Fibroblast of mammary gland (primary cell): ENCODE results near the gene PIEZO1.
A peak's percentile ranks its signal among the peaks of the same experiment; 100 is the strongest.

Experiments used
- DNase-seq: peaks from one replicate; pipeline ENCODE4 v3.0.0-alpha.2; 2010; ENCODE audit warnings: low read depth
- H3K4me3 ChIP-seq: 2 replicates; pipeline ENCODE4 v1.5.1; 2011; ENCODE audit warnings: low read depth, mild to moderate bottlenecking, low read length, moderate library complexity; ENCODE audit not compliant: control insufficient read depth
- CTCF ChIP-seq: conservative IDR thresholded peaks from 2 replicates; pipeline ENCODE4 v1.5.1; 2011; ENCODE audit warnings: low read depth, low read length, inconsistent platforms; ENCODE audit not compliant: control insufficient read depth, insufficient read depth

Gene PIEZO1

GRCh38 chr16:88787579-88788314, 2.7 kb upstream of the PIEZO1 start:
- no peak overlapping the region for H3K4me3 ChIP-seq
- no peak for DNase-seq
- TF ChIP-seq CTCF, result no peak

DNA sequence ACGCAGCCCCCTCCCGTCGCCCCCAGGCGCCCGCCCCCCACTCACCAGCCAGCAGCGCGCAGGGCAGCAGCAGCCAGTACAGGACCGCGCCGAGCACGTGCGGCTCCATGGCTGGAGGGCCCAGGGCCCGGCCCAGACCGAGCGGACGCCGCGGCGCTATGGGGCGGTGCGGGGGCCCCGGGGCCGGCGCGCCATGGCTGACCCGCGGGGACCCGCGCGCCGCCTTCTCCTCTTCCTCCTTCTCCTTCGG, 239 bp downstream of the PIEZO1 start:
- no peak for TF ChIP-seq CTCF
- DNase-seq, result no peak
- peak overlapping the region; percentile 70 for H3K4me3 ChIP-seq

GRCh38 chr16:88784074-88784855, 755 bp downstream of the PIEZO1 start:
- DNase-seq, result peak; percentile 72
- peak; percentile 49 for TF ChIP-seq CTCF
- H3K4me3 ChIP-seq, result peak overlapping the region; percentile 70

GRCh38 chr16:88783391-88784073, 1.5 kb downstream of the PIEZO1 start:
- no peak for TF ChIP-seq CTCF
- no peak for DNase-seq
- peak overlapping the region; percentile 70 for H3K4me3 ChIP-seq

DNA sequence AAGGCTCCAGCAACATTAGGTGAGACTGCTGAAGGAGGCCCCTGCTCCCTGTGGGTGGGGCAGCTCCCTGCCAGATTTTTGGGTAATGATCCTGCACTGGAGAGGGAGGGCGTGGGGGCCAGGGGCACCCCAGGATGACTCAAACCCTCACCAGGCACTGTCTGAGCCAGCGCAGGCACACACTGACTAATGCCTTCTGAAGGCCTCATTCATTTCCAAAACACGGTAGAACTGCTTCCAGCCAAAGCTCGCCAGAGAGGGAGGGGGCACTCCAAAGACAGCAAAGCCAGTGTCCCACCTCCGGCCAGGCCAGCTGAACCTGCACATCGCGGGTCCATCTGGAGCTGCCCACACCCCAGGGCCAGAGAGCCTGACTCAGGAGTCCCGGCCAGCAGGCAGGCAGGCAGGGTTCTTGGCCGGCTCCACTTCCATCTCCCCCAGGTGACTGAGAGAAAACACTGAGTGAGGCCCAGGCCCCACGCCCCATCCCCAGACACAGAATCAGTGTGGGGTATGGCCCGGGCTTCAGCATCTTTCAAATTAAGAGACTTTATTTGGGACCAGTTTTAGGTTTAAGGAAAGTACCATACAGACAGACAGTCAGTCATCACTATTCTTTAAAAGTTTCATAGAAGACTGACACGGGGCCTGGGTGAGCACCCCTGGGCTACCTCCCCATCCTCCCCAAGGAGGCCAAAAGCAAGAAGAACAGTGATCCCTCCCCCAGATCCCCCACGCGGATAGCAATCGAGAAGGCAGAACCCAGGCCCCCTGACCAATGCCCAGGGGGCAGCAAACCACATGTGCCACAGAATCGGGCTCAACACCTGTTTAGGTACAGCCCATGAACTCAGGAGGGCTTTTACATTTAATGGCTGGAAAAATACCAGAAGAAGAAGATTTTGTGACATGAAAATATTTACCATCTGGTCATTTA, 2.3 kb downstream of the PIEZO1 start:
- TF ChIP-seq CTCF, result no peak
- DNase-seq, result peak; percentile 84
- peak overlapping the region; percentile 70 for H3K4me3 ChIP-seq

- H3K4me3 ChIP-seq, result no peak overlapping the region
- no peak for TF ChIP-seq CTCF
- DNase-seq, result no peak
Measured at GRCh38 chr16:88781140-88782077, 3.6 kb downstream of the PIEZO1 start.
